Cerebellar nuclear complex (tissue), 1 donor: ENCODE results near the gene USH1C.

Experiments used
- DNase-seq, 2 experiments: peaks; one replicate each; lab custom pipeline; 2025; lab: John Stamatoyannopoulos, UW

Gene USH1C

DNA sequence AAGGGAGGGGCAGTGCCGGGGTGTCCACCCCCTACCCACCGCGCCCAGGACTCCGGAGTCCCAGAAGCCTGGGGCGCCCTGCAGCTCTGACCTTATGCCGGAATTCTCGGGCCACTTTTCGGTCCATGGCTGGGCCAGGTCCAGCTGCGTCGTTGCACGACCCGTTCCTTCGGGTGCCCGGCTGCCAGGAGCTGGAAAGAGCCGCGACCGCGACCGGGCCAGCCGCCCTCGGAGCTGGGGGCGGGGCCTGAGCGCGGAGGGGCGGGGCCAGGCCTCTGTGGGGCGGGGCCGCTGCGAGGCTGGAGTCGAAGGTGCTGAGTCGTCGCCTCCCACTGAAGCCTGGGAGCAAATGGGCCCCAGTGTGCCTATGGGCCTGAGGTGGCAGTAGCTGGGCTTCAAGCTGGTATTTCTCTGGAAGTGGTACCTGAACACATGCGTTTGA lies at the start of gene USH1C:
Gene USH1C (minus strand): TSS at position 236 of the 442 bp plus-strand sequence. CDS start 109 bp downstream, at position 127.
- no peak for DNase-seq

DNA sequence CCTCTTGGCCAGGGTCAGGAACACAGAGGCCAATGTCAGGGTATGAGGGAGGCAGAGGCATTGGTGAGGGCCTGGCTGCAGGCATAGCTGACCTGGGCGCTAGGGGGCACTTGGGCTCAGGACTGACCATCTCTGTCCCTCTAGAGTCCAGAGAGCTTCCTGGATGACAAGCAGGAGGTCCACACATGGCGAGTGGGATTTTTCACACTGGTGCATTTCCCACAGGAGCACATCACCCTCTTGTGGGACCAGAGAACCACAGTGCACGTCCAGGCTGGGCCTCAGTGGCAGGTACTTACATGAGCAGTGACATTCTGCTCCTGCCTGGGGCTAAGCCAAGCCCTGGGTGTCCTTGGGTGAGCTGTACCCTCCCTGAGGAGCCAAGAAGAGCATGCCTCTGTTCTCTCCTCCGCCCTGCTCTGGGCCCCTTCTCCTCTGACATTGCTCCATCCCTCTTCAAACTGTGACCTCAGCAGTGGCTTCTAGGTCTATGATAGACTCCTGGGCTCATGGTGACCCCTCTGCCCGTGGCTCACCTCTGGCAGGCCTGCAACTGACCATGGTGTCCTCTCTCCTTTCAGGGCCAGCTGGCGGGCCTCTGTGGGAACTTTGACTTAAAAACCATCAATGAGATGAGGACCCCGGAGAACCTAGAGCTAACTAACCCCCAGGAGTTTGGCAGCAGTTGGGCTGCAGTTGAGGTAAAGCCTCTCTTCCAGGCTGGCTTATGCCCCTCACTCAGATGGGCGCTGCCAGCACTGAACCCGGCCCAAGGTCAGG lies 49.4 kb upstream of the USH1C start:
- DNase-seq, result no peak

DNA sequence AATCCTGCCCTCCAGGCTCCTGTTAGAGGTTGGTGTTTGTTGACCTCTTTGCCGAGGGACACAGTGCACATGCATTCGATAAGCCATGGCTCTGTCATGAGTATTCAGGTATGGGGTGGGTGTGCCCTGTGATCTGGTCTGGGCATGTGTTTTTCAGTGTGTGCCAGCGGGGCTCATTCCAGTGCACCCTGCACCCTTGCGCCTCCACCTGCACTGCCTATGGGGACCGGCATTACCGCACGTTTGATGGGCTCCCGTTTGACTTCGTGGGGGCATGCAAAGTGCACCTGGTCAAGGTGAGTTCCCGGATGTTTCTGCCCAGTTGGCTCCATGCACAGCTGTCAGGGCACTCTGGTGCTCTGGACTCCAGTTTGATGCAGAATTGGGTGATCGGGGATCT lies 47.1 kb upstream of the USH1C start:
- no peak for DNase-seq

DNA sequence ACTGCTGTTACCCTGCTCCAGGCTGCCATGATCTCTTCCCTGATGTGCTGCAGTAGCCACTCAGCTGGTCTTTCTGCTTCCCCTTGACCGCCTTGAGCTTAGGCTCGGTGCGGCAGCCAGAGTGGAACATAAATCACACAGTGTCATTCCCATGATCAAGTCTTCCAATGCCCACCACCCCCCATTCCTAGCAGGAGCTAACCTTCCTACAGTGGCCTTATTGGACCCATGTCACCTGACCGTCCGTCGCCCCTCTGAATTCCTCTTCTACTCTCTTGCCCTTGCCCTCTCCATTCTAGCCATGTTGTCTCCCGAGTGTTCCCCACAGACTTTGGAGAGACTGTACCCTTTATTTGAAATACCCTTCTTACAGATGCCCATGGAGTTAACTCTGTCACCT lies 46.2 kb upstream of the USH1C start:
- DNase-seq, result no peak

DNA sequence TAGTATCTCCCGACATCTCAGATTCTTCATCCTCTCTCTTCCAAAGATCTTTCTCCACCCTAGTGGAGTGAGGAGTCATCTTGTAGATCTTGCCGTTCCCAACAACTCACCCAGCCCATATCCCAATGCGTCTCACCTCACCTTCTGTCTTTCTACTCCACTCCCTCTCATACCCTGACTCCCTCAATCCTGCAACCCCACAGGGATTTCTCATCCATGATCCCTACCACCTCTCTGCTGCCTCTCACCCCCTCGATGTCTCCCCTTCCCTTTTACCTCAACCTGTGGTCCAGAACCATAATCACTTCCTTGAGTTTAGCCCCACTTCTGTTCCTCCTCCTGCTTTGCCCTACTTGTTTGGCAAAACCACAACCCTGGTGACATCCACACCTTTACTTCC lies 44.5 kb upstream of the USH1C start:
- DNase-seq, result no peak

DNA sequence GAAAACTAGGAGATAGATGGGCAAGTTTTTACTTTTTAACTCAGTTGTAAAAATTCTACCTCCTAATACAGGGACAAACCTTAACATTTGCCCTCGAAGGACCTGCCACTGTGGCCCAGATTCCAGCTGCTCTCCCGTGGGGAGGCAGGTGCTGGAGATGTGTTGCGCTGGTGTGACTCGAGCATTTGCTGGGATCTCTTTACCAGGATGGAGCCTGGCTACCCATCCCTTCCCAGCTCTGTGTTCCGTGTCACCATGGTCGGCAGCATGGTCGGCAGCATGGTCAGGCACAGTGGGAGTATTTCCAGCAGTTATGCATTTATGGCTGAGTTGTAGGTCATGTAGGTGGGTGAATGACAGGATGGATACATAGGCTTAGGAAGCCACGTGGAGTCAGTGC lies 44.0 kb upstream of the USH1C start:
- DNase-seq, result no peak

DNA sequence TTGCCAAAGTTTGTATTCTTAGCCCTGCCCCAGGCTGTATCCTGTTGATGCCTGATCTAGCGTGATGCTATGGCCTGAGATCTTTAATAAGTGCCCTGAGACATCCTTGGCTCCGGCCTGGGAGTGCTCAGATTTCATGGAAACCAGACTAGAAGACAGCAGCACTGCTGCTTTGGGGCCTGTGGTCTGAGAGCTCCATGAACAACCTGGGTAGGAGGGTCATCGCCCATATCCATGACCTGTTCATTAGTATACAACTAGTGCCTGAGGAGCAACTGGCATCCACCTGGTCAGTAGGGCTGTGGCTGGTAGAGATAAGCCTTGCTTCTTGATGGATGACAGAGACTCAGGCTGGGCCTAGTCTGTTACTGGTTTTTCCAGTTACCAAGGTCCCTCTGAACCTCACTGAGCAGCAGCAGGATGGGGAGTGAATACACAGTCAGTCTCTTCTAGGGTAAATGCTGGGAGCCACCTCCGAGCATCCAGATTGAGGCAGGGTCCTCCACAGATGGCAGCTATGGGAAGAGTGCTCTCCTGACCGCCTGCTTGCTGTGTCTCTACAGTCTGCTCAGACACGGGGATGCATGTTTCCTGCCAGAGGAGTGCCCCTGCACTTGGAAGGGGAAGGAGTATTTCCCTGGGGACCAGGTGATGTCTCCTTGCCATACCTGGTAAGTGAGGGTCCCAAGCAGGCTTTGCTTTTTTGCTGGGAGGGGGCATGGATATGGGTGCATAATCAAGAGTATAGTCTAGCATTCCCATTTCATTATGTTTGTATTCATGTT lies 41.9 kb upstream of the USH1C start:
- DNase-seq, result no peak

DNA sequence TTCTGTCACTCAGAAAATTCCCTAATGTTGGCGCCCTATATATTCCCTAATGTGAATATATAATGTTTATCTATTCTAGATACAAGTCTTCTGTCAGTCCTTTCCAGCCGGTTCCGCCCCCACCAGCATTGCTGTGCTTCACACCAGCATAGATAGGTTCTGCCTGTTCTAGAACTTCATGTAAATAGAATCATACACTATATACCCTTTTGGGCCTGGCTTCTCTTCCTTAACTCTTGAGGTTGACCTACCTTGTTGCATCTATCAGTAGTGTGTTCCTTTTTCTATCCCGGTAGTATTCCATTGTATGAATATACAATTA lies 37.5 kb upstream of the USH1C start:
- DNase-seq, result no peak

DNA sequence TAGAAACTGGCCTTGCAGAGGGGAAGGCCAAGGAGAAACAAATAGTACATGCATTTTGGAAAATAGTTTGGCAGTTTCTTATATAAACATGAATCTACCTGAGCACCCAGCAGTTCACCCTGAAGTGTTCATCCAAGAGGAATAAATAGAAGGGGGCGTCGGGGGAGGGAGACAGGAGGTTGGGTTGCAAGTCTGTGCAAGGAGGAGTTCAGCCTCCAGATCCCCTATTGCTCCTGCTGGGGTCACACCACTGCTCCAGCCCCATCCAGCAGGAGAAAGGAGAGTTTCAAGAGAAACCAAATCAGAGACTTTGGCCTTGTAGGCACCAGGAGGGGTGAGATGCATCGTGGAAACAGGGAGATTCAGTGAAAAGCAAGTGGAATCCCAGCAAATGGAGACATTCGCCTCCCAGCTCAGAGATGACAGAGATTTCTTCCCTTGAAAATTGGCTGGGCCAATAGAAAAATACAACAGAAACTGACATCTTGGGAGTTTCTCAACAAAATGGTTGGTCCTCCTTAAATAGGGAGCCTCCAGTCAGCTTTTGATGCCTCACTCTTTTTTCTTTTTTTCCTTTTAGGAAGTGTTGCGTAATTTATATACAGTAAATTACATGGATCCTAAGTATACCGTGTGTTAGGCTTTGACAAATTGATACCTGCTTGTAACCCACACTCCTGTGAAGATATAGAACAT lies 37.0 kb upstream of the USH1C start:
- DNase-seq, result no peak

DNA sequence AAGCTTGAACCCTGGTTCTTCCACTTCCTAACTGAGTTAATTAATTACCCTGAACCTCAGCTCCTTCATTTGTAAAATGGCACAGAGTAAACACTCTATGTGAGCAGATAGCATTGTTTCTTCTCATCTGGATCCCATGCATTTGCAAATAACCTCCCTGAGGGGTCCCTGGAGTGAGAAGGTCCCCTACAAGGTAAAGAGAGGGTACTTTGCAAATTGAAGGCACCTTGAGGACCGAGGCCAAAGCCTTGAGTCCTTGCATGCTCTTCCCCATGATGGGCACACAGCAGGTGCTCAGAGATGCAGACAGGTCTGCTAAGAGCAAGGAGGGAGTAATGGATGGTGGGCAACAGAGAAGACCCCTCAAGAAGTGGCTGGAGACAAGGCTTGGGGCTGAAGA lies 36.1 kb upstream of the USH1C start:
- DNase-seq, result no peak

DNA sequence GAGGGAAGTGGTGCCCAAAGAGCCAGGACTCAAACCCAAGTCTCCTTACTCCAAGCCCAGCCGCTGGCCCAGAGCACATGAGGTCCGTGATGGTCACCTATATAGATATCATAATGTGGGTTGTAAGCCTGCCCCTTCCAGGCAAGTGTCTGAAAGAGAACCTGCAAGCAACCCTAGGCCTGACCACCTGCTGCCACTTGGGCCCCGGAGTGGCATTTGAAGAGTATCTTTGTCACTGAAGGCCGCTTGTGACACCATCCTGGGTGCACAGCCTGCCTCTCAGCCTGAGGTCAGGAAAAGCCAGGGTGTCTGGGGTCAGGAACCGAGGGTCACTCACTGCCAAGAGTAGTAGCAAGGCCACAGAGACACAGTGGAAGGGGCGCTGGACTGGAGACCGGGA lies 35.2 kb upstream of the USH1C start:
- no peak for DNase-seq

DNA sequence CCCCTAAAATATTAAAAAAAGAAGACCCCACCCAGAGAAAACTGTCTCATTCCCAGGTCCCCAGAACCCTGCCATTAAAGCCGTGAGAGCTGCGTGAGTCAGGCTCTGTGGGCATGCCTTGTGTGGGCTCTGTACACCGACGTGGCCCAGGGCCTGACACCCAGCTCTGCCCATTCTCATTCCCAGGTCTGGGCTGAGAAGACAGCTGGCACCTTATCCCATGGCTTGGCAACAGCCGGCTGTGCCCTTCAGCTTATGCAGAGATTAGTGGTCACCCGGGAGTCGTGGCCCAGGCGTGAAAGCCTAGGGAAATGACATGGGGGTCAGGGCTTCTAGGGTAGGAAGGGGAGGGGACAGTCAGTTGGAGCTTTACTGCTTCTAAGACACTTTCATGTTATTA lies 34.7 kb upstream of the USH1C start:
- DNase-seq, result no peak

DNA sequence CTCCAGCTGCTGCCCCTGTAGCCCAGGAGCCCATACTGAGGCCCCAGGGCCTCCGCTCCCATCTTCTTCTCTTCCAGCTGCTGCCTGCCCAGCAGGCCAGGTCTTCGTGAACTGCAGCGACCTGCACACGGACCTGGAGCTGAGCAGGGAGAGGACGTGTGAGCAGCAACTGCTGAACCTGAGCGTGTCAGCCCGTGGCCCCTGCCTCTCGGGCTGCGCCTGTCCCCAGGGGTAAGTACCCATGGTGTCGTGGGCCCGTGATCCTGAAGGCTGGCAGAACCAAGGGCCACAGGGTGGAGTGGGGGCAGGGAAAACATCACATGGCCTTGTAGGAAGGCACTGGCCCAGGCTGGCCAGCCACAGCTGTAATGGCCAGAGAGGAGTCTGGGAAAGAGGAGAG lies 34.1 kb upstream of the USH1C start:
- DNase-seq, result no peak

DNA sequence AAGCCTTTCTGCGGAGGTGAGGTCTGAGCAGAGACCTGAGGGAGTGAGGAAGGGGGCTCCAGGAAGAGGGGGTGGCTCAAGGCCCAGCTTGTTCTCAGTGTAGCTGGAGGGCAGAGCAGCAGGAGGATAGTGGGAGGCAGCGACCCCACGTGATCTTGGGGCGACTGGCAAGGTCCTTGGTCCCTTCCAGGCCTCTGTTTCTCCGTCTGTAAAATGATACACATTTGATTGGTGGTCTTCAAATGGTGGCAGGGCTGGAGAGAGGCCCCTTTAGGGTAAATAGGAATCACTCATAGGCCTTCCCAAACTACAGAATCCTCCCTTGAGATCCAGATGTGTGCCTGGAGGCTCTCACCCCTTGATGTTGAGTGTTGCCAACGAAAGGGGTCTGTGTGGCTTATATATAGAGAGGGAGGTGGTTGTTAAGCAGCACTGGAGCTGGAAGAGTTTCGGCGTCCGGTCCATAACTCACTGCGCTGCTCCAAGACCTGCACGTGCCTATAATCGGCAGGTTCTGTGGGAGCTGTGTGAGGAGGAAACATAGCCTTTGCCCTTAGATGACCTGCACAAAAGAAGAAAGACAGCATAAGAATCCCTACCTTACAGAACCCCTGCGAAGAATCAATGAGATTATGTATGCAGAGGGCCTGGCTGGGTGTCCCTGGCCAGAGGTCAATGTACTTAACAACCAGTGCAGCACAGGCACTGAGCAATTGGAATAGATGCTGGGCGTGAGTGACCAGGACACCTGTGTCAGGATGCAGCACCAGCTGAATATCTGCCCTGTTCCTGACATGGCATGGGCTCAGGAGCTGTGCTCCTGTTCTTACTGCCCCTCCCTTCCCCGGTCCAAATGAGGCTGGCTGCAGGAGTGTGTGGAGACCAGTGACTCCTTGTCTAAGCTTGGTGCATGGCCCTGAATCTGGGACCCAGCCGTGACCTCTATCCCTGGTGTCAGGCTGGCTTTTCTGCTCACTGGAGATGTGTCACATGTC lies 31.5 kb upstream of the USH1C start:
- no peak for DNase-seq

DNA sequence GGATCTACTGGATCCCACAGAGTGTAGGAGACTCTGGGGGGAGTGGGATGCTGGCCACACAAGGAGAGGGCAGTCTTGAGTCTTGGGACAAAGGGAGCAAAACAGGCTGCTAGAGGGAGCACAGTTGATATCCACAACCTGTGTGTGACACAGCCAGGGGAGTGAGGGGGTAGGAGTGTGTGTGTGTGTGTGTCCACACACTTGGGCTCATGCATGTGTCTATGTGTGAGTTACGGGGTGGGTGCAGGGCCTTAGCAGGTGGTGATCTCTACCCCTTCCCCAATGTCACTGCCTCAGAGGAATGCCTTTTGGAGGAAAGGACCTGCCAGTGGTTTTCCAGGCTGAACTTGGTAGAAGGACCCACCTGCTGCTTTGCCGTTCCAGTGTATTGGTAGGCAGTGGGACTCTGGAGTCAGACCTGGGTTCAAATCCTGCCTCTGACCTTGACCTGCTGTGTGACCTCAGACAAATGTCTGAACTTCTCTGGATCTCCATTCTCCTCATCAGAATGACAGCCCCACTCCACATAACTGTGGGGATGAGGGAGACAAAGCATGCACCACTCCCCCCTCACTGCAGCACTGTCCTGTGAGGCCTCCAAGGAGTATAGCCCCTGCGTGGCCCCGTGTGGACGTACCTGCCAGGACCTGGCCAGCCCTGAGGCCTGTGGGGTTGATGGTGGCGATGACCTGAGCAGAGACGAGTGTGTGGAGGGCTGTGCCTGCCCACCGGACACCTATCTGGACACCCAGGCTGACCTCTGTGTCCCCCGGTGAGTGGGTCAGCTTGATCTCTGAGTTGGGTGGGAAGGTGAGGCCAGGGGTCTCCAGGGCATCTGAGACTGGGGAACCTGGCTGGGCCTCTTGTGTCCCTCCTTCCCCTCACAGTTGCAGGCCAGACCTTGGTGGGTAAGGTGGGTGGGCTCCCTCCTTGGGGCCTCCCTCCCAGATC lies 30.2 kb upstream of the USH1C start:
- DNase-seq, result no peak

DNA sequence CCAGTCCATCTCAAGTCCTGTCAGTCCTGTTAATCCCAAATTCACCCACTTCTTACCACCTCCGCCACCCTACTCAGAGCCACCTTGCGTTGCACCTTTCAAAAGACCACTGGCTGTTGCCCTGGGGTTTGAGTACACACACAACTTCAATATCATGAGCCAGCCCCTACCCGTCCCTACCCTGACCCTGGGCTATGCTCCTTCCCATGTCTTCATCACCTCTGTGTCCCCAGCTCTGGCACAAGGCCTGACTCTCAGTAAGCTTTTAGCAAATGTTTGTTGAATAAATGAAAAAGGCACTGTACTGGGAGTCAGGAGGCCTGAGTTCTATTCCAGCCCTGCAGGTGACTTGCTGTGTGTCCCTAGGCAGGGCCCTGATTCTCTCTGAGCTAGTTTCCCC lies 29.3 kb upstream of the USH1C start:
- DNase-seq, result no peak

DNA sequence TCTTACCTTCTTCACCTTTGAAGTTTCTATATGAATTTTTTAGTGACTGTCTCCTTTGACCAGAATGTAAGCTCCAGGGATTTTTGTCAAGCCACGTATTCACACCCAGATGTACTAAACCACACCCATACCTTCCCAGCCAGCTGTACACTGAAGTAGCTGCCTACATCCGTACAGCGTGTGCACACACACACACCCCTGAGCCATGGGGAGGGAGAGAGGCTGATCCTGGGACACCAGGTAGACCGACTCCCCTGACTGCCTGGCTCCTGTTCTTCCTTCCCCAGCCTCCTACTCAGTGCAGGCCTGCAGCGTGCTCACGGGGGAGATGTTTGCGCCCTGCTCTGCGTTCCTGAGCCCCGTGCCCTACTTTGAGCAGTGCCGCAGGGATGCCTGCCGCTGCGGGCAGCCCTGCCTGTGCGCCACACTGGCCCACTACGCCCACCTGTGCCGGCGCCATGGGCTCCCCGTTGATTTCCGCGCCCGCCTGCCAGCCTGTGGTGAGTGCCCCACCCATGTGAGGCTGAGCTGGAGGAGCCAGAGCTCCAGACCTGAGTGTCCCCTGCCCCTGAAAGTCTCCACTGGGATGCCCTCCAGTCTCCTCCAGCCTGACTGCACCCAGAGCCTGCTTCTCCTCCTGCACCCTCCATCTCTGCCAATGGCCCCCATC lies 28.7 kb upstream of the USH1C start:
- DNase-seq, result no peak

DNA sequence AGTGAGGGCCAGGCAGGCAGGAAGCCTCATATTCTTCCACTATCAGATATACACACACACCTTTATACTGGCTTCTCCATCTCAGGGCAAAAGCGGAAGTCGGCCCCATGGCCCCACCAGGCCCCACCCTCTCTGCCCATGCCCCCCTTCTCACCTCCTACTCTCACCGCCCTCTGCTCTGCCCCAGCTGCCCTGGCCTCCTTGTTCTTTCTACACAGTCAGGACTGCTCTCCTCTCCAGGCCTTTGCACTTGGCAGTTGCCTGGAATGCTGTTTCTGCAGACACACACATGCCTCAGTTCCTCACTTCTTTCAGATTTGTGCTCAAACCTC lies 28.1 kb upstream of the USH1C start:
- DNase-seq, result no peak

DNA sequence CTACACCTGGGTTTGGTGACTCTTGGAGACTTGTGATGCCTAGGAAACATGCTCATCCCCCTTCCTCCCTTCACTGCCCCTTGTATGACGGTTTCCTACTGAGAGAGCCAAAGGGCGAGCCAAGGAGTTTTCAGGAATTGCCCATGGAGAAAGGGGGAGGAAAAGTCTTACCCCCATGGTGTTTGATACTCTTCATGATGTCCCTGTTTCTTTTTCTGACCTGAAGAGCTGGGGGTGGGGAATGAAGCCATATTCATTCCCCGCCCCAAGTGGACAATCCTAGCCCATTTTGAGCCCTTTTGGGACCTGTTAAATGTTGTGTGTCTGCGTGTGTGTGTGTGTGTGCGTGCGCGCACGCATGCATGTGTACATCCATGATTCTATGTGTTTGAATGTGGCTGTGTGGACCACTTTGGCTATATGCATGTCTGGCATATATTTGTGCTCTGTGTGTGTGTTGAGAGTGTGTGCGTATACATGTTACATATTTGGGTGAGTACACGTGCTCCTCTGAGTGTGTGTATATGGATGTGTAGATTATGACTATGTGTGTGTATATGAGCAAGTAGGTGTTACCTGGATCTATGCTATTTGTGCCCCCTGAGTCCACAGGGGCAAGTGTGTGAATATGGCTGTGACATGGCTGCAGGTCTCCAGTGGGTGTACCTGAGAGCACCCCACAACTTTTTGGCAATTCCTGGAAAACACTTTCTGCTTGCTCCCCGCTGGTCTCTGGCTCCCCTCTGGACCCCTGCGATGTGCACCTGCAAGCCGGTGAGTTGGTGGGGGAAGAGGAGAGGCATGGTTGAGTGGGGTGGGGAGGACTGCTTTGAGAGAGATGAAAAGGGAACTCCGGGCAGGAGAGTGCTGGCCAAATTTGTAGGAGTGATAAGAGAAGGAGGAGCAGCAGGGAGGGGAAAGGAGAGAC lies 27.5 kb upstream of the USH1C start:
- DNase-seq, result no peak
